GM19455 (cell line): ENCODE results near the gene CHST9.
"Not testable (repeated sequence)": the region's sequence is repeated elsewhere in the genome, so short reads cannot be mapped to it uniquely, and the experiment has no call there.

ENCODE experiments used
- ATAC-seq: cut with Tn5 transposase; IDR thresholded peaks from one replicate; pipeline ENCODE4 v1.9.1; 2021; ENCODE audit not compliant: unreplicated experiment

Gene CHST9

GRCh38 chr18:27009293-27009692, 175.8 kb downstream of the CHST9 start:
- ATAC-seq: no peak

GRCh38 chr18:27008575-27008974, 176.5 kb downstream of the CHST9 start:
- ATAC-seq: no peak

- ATAC-seq: no peak
These were observed 177.2 kb downstream of the CHST9 start for GRCh38 chr18:27007880-27008279.

GRCh38 chr18:27005589-27005988, 179.5 kb downstream of the CHST9 start:
- no peak for ATAC-seq

GRCh38 chr18:27004056-27004829, 180.9 kb downstream of the CHST9 start:
- ATAC-seq: no peak

- ATAC-seq: no peak
These were observed 185.3 kb downstream of the CHST9 start for GRCh38 chr18:26999797-27000196.

- peak; percentile 72 for ATAC-seq
These were observed 191.5 kb downstream of the CHST9 start for GRCh38 chr18:26993568-26993967.

GRCh38 chr18:26992926-26993325, 192.2 kb downstream of the CHST9 start:
- no peak for ATAC-seq

GRCh38 chr18:26989842-26990241, 195.3 kb downstream of the CHST9 start:
- ATAC-seq: no peak

GRCh38 chr18:26981360-26982082, 203.6 kb downstream of the CHST9 start:
- ATAC-seq: no peak

- ATAC-seq: peak; percentile 97
These were observed 206.2 kb downstream of the CHST9 start for GRCh38 chr18:26978812-26979341.

GRCh38 chr18:26977781-26978180, 207.3 kb downstream of the CHST9 start:
- ATAC-seq: no peak

- ATAC-seq: no peak
These were observed 208.9 kb downstream of the CHST9 start for GRCh38 chr18:26976206-26976605.

- ATAC-seq: not testable (repeated sequence)
These were observed 212.6 kb downstream of the CHST9 start for GRCh38 chr18:26972549-26972948.

GRCh38 chr18:26971409-26971808, 213.7 kb downstream of the CHST9 start:
- no peak for ATAC-seq

GRCh38 chr18:26970637-26971036, 214.5 kb downstream of the CHST9 start:
- no peak for ATAC-seq

- no peak for ATAC-seq
These were observed 219.9 kb downstream of the CHST9 start for GRCh38 chr18:26965206-26965605.

GRCh38 chr18:26963292-26963691, 221.8 kb downstream of the CHST9 start:
- ATAC-seq: no peak

GRCh38 chr18:26961839-26962238, 223.3 kb downstream of the CHST9 start:
- no peak for ATAC-seq

- no peak for ATAC-seq
These were observed 224.2 kb downstream of the CHST9 start for GRCh38 chr18:26960911-26961310.

- ATAC-seq: no peak
These were observed 228.2 kb downstream of the CHST9 start for GRCh38 chr18:26956863-26957262.

GRCh38 chr18:26948703-26949102, 236.4 kb downstream of the CHST9 start:
- no peak for ATAC-seq
